Neural cell (in vitro differentiated cells): Measurements from ENCODE around the gene HIVEP3. TPM values are rescaled to one million over a fixed set of nuclear protein-coding genes. Genes with fewer than 3 reads are reported as not detected.

Experiments
- H2AFZ ChIP-seq: fragments of 200-600, 300-800 bp; sonication (generic), shearing (Covaris generic); 2 replicates; pipeline ENCODE4 v1.6.0; 2014; ENCODE audit warnings: low read depth, mild to moderate bottlenecking, antibody characterized with exemption, low read length, moderate library complexity
- H3F3A ChIP-seq: fragments of 200-600 bp; shearing (Covaris generic); 2 replicates; pipeline ENCODE4 v1.6.1; 2016; ENCODE audit warnings: mild to moderate bottlenecking, moderate library complexity, mixed read lengths, antibody characterized with exemption, low read length; ENCODE audit not compliant: insufficient read depth, poor library complexity, severe bottlenecking
- H3K27ac ChIP-seq: fragments of 200-600, 300-800 bp; sonication (generic), shearing (Covaris generic); 2 replicates; pipeline ENCODE4 v1.5.1; 2014; ENCODE audit warnings: mild to moderate bottlenecking, low read length, moderate library complexity
- H3K27me3 ChIP-seq: fragments of 300-800, 200-600 bp; sonication (generic), shearing (Covaris generic); 2 replicates; pipeline ENCODE4 v1.6.0; 2014; ENCODE audit warnings: mild to moderate bottlenecking, low read depth, low read length, moderate library complexity; ENCODE audit not compliant: insufficient read depth
- H3K36me3 ChIP-seq: fragments of 300-800, 200-600 bp; sonication (generic), shearing (Covaris generic); 2 replicates; pipeline ENCODE4 v1.5.1; 2014; ENCODE audit warnings: mild to moderate bottlenecking, antibody characterized with exemption, low read length, moderate library complexity; ENCODE audit not compliant: insufficient read depth
- H3K4me2 ChIP-seq: fragments of 300-800, 200-600 bp; sonication (generic), shearing (Covaris generic); 2 replicates; pipeline ENCODE4 v1.6.0; 2014; ENCODE audit warnings: mild to moderate bottlenecking, low read length
- H3K4me3 ChIP-seq: fragments of 300-800, 200-600 bp; sonication (generic), shearing (Covaris generic); 2 replicates; pipeline ENCODE4 v1.5.1; 2014; ENCODE audit warnings: mild to moderate bottlenecking, low read length, moderate library complexity
- H3K79me2 ChIP-seq: fragments of 200-600 bp; shearing (Covaris generic); replicated peaks from 2 replicates; pipeline ENCODE4 v1.6.0; 2014; ENCODE audit warnings: mild to moderate bottlenecking, low read length, moderate library complexity; ENCODE audit not compliant: insufficient read depth
- H3K9ac ChIP-seq: fragments of 300-800, 200-600 bp; sonication (generic), shearing (Covaris generic); 2 replicates; pipeline ENCODE4 v1.6.1; 2016; ENCODE audit warnings: mild to moderate bottlenecking, low read length, mixed read lengths
- H3K9me2 ChIP-seq: fragments of 200-600 bp; shearing (Covaris generic); 2 replicates; pipeline ENCODE4 v1.6.1; 2016; ENCODE audit warnings: mild to moderate bottlenecking, low read length, mixed read lengths; ENCODE audit not compliant: insufficient read depth
- H3K9me3 ChIP-seq: fragments of 200-600, 300-800 bp; sonication (generic), shearing (Covaris generic); 2 replicates; pipeline ENCODE4 v1.6.1; 2016; ENCODE audit warnings: mild to moderate bottlenecking, mixed run types, low read length, moderate library complexity, mixed read lengths
- H4K20me1 ChIP-seq: fragments of 200-600 bp; shearing (Covaris generic); 2 replicates; pipeline ENCODE4 v1.6.1; 2016; ENCODE audit warnings: mild to moderate bottlenecking, mixed run types; ENCODE audit not compliant: insufficient read depth
- EP300 ChIP-seq: fragments of 450-650 bp; conservative IDR thresholded peaks from 2 replicates; pipeline ENCODE4 v1.6.1; 2014; ENCODE audit warnings: antibody characterized with exemption, mild to moderate bottlenecking, moderate library complexity; ENCODE audit not compliant: poor library complexity, severe bottlenecking
- EZH2 ChIP-seq: fragments of 200-600, 300-800 bp; shearing (Covaris generic), sonication (generic); IDR thresholded peaks from 2 replicates; pipeline ENCODE4 v1.6.1; 2014; ENCODE audit warnings: antibody characterized with exemption, low read length, borderline replicate concordance, mild to moderate bottlenecking; ENCODE audit not compliant: insufficient read depth, poor library complexity, severe bottlenecking
- MXI1 ChIP-seq: fragments of 450-650 bp; conservative IDR thresholded peaks from 2 replicates; pipeline ENCODE4 v1.6.1; 2014; ENCODE audit warnings: antibody characterized with exemption, mild to moderate bottlenecking; ENCODE audit not compliant: poor library complexity, severe bottlenecking
- POLR2AphosphoS5 ChIP-seq: IDR thresholded peaks from 2 replicates; pipeline ENCODE4 v1.6.1; 2012
- RAD21 ChIP-seq: fragments of 450-650 bp; conservative IDR thresholded peaks from 2 replicates; pipeline ENCODE4 v1.6.1; 2014; ENCODE audit warnings: antibody characterized with exemption, mild to moderate bottlenecking, moderate library complexity
- SMC3 ChIP-seq: fragments of 450-650 bp; conservative IDR thresholded peaks from 2 replicates; pipeline ENCODE4 v1.6.1; 2014; ENCODE audit warnings: antibody characterized with exemption, mild to moderate bottlenecking, moderate library complexity; ENCODE audit not compliant: poor library complexity
- TAF1 ChIP-seq: IDR thresholded peaks from 2 replicates; pipeline ENCODE4 v1.6.1; 2012; ENCODE audit warnings: low read depth
- polyA plus RNA-seq: library from polyadenylated mRNA; depleted of rRNA; stranded (reverse); fragments of >200 nt; gene quantifications from 2 replicates; pipeline ENCODE4 v1.2.3, GENCODE V29; 2014
- TF ChIP-seq, protein P1 (sequence below): fragments of 450-650 bp; IDR thresholded peaks from 2 replicates; pipeline ENCODE4 v1.5.1; 2014; ENCODE audit warnings: antibody characterized with exemption, mild to moderate bottlenecking, moderate library complexity; ENCODE audit not compliant: poor library complexity, severe bottlenecking
- TF ChIP-seq, protein P2 (sequence below): IDR thresholded peaks from 2 replicates; pipeline ENCODE4 v1.6.1; 2012; ENCODE audit warnings: borderline replicate concordance

Gene HIVEP3
- polyA plus RNA-seq, 1 donor from 2014 or later, result 2.6 TPM

DNA sequence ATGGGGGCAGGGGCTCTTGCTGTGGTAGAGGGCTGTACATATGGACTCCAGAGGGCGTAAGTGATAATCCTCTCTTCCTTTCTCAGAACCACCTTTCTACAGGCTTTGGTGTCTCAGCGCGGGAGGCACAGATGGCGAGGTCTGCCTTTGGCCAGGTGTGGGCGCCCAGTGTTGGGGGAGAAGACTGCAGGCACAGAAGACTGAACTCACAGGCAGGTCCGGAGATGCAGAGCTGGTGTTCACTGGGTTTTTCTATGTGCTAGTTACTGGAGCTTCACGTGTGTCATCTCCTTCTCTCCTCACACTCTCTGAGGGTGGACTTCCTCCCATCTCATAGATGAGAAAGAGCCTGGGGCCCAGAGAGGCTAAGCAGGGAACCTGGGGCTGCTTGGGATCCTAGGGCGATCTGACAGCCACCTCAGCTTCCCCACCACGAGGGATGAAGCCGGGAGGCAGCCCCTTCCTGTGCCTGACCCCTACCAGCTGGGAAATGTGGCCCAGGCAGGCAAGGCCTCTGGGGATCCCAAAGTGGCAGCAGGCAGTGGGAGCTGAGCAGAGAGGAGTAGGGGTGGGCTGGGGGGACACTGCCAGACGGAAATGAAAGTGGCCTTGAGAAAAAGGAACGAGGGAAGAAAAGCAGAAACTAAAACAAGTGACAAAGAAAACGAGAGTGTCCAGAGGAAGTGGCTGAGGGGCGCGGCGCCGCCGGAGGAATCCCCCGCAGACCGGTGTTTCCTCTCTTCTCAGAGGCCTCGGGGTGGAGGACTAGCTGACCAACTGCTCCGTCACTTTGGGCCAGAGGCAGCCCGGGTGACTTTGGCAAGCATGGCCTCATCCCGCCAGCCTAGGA lies 191.6 kb downstream of the HIVEP3 start:
- Histone ChIP-seq H3K79me2 (no peaks in the 10 kb centered on the region), H3K9me3 (no peaks in the 10 kb centered on the region), H3K27ac (no peak overlapping the region), H3K27me3 (no peaks in the 10 kb centered on the region), H3K36me3 (no peaks in the 10 kb centered on the region), H3K9ac (no peak overlapping the region), H3K9me2 (no peaks in the 10 kb centered on the region), H2AFZ (no peak overlapping the region), H3K4me3 (no peak overlapping the region), H4K20me1 (no peaks in the 10 kb centered on the region), H3F3A (no peaks in the 10 kb centered on the region), H3K4me2 (no peak overlapping the region)
- TF ChIP-seq POLR2AphosphoS5 (no peak), MXI1 (no peak), SMC3 (no peak), TAF1 (no peak), RAD21 (no peak), EP300 (no peak), EZH2 (no peak)
- TF ChIP-seq, protein P1, sequence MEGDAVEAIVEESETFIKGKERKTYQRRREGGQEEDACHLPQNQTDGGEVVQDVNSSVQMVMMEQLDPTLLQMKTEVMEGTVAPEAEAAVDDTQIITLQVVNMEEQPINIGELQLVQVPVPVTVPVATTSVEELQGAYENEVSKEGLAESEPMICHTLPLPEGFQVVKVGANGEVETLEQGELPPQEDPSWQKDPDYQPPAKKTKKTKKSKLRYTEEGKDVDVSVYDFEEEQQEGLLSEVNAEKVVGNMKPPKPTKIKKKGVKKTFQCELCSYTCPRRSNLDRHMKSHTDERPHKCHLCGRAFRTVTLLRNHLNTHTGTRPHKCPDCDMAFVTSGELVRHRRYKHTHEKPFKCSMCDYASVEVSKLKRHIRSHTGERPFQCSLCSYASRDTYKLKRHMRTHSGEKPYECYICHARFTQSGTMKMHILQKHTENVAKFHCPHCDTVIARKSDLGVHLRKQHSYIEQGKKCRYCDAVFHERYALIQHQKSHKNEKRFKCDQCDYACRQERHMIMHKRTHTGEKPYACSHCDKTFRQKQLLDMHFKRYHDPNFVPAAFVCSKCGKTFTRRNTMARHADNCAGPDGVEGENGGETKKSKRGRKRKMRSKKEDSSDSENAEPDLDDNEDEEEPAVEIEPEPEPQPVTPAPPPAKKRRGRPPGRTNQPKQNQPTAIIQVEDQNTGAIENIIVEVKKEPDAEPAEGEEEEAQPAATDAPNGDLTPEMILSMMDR, result no peak
- TF ChIP-seq, protein P2, sequence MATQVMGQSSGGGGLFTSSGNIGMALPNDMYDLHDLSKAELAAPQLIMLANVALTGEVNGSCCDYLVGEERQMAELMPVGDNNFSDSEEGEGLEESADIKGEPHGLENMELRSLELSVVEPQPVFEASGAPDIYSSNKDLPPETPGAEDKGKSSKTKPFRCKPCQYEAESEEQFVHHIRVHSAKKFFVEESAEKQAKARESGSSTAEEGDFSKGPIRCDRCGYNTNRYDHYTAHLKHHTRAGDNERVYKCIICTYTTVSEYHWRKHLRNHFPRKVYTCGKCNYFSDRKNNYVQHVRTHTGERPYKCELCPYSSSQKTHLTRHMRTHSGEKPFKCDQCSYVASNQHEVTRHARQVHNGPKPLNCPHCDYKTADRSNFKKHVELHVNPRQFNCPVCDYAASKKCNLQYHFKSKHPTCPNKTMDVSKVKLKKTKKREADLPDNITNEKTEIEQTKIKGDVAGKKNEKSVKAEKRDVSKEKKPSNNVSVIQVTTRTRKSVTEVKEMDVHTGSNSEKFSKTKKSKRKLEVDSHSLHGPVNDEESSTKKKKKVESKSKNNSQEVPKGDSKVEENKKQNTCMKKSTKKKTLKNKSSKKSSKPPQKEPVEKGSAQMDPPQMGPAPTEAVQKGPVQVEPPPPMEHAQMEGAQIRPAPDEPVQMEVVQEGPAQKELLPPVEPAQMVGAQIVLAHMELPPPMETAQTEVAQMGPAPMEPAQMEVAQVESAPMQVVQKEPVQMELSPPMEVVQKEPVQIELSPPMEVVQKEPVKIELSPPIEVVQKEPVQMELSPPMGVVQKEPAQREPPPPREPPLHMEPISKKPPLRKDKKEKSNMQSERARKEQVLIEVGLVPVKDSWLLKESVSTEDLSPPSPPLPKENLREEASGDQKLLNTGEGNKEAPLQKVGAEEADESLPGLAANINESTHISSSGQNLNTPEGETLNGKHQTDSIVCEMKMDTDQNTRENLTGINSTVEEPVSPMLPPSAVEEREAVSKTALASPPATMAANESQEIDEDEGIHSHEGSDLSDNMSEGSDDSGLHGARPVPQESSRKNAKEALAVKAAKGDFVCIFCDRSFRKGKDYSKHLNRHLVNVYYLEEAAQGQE, result no peak

DNA sequence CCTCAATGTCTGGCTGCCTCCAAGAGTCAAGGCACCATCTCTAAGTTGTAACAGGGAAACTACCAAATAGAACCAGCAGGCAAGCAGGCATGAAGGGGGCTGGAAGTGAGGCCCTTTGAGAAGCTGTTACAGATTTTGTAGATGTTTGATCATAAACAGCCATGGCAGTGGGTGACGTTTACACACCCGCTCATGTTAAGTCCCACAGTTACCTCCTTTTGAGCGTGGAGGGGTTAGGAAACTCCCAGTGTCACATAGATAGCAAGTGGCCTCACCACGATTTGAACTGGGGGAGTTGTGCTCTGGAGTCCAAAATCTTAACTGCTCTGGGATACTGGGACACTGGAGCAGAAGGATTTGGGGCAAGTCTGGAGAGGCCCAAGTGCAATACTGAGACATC lies 192.4 kb downstream of the HIVEP3 start:
- no peak overlapping the region for H3K27ac ChIP-seq

More for the DNA sequence above, 192.4 kb downstream of the HIVEP3 start:
- H3K4me3 ChIP-seq, result no peak overlapping the region
- H3K9me3 ChIP-seq, result no peaks in the 10 kb centered on the region
- no peaks in the 10 kb centered on the region for H3K9me2 ChIP-seq
- no peak overlapping the region for H2AFZ ChIP-seq
- H3K4me2 ChIP-seq, result no peak overlapping the region
- H3K9ac ChIP-seq, result no peak overlapping the region
- no peaks in the 10 kb centered on the region for H3K27me3 ChIP-seq
- no peaks in the 10 kb centered on the region for H3K79me2 ChIP-seq
- no peaks in the 10 kb centered on the region for H3F3A ChIP-seq
- TF ChIP-seq EZH2 (no peak), TAF1 (no peak), RAD21 (no peak), SMC3 (no peak), EP300 (no peak), MXI1 (no peak), POLR2AphosphoS5 (no peak)
- TF ChIP-seq, protein P1, result no peak
- TF ChIP-seq, protein P2, result no peak
- H3K36me3 ChIP-seq, result no peaks in the 10 kb centered on the region
- no peaks in the 10 kb centered on the region for H4K20me1 ChIP-seq
